Stimulated activated CD8-positive, alpha-beta memory T cell treated with anti-CD3 and anti-CD28 coated beads, Interleukin-12 subunit alpha, Interleukin-12 subunit beta, amount 100 ng/mL, for 24 hours (primary cell): ENCODE results near the gene PTPRM.

ENCODE experiments used
- DNase-seq: peaks from one replicate; pipeline ENCODE4 v3.0.0-alpha.2; 2020; ENCODE audit errors: extremely low read depth

PTPRM gene

DNA sequence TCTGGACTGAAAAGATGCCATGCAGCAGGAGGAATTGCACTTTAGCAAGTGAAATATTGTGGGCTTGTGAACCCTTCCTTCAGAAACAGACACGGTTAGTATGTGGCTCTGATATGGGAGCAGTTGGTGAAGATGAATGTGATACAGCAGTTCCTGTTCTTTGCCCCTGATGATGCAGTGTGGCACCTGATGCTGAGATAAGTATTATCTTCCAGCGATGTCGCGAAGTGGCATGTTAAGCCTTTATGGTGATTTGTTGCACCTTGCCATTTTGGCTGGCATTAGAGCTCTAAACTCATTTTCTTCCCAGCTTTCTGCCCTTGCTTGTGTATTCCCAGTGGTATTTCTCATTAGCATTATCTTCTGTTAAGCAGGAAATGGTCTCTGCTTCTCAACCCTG is 600.6 kb downstream of the PTPRM start:
- no peak for DNase-seq

DNA sequence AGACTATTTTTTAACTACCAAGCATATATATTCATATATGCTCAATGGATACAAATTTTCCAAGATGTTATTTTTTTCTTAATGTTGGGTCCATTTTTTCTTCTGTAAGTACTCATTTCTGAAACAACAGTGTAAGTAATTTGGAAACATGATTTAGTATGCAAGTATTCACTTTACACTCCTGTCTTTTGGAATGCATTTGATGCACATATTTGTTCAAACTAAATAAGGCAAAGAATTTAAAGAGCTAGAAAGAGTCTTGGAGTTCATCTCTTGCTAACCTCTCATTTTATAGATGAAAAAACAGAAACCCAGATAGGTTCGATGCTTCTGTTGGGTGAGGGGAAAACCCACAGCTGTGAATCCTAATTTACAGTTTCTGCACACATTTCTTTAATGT is 602.6 kb downstream of the PTPRM start:
- no peak for DNase-seq

GRCh38 chr18:8174771-8175170 is 607.7 kb downstream of the PTPRM start:
- DNase-seq, result no peak

GRCh38 chr18:8175501-8176061 is 608.5 kb downstream of the PTPRM start:
- no peak for DNase-seq

GRCh38 chr18:8176109-8176508 is 609.0 kb downstream of the PTPRM start:
- DNase-seq, result no peak

- no peak for DNase-seq
Observed at GRCh38 chr18:8176554-8176953, 609.4 kb downstream of the PTPRM start.

GRCh38 chr18:8177330-8178016 is 610.4 kb downstream of the PTPRM start:
- no peak for DNase-seq

- no peak for DNase-seq
Observed at GRCh38 chr18:8186413-8186812, 619.3 kb downstream of the PTPRM start.

GRCh38 chr18:8188184-8188583 is 621.1 kb downstream of the PTPRM start:
- no peak for DNase-seq

- DNase-seq, result no peak
Observed at GRCh38 chr18:8190980-8191379, 623.9 kb downstream of the PTPRM start.

DNA sequence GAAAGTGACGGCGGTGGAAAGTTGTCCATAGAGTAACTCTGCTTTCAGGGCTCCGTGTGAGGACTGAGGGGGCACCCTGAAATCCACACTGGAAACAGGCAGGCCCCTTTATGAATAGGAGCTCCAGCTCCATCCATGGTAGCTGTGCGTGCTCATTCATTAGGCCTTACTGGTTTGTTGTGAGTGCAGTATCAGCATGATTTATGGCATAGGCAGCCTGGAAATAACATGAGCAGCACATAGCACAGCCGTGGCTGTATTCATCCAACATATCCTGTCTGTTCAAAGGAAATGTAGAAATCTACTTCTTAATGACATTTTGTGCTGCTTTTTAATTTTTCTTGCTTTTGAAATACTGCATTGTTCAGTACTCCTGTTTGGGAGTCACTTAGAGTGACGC is 627.3 kb downstream of the PTPRM start:
- DNase-seq, result no peak

DNA sequence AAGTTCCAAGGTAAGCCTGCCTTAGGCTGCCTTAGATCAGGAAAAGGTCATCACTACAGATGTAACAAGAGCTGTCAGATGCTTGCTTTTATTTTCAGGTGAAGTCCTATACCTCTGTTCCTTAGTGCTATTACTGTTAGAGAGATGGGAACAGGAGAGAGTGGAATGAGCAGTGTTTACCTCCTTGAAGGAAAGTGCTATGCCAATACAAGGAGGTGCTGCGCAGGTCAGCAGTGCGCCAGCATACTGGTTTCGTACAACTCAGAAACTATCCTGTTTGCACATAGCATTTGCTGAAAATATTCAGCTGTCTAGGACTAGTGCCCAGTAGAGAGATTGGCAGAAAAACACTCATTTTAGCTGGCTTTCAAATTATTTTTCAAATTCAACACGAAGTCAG is 629.1 kb downstream of the PTPRM start:
- DNase-seq, result no peak

- DNase-seq, result no peak
Observed at GRCh38 chr18:8197499-8197898, 630.4 kb downstream of the PTPRM start.

DNA sequence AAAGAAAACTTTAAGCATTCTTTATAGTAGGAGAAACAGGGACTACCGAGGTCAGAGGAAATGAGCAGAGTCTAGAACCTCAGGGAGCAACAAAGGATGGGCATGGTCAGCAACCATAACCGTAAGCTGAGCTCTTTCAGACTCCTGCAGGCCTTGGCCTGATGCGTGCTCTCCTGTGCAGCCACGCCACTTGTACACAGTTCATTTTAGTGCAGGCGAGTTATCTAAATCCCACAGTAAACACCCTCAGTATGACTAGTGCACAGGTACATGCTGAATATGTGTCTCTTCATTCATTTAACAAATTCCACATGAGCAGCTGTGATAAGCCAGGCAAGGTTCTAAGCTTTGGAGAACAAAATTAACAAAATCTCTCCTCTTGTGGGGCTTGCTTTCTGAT is 640.9 kb downstream of the PTPRM start:
- no peak for DNase-seq

GRCh38 chr18:8208716-8209115 is 641.6 kb downstream of the PTPRM start:
- DNase-seq, result no peak

- DNase-seq, result no peak
Observed at GRCh38 chr18:8212896-8213780, 646.0 kb downstream of the PTPRM start.

GRCh38 chr18:8215741-8216140 is 648.6 kb downstream of the PTPRM start:
- DNase-seq, result no peak

GRCh38 chr18:8217051-8217564 is 650.0 kb downstream of the PTPRM start:
- DNase-seq, result no peak

DNA sequence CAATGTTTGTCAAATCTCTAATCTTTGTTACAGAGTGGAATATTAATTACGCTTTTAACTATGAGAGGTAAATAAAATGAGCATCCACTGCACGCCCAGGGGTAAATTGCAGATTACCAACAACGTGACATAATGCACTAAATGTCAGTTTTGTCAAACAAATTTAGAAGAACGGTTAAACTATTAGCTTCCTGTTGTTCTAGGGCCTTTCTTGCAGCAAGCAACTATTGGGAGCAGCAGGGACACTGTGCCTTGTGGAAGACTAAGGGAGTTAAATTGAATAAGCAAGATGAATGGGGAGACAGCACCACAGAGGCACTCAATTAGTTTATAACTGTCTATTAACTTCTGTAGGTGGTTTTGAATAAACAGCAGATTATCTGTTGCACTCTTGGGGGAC is 651.1 kb downstream of the PTPRM start:
- no peak for DNase-seq

DNA sequence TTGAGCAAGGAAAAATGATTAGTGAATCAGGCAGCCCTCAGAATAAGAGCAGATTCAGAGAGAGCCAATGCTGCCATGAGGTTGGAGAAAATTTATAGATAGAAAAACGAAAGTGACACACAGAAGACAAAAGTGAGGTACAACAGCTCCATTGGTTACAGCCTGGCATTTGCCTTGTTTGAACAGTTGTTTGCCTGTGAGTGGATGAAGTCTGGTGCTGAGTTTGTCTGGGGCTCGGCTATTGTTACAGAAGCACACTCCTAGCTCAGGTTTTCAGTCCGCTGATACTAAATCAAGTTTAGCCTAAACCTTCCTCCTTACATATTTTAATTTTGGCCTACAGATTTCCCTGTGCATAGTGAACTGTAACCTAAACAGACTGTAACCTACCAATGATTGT is 654.3 kb downstream of the PTPRM start:
- DNase-seq, result no peak

DNA sequence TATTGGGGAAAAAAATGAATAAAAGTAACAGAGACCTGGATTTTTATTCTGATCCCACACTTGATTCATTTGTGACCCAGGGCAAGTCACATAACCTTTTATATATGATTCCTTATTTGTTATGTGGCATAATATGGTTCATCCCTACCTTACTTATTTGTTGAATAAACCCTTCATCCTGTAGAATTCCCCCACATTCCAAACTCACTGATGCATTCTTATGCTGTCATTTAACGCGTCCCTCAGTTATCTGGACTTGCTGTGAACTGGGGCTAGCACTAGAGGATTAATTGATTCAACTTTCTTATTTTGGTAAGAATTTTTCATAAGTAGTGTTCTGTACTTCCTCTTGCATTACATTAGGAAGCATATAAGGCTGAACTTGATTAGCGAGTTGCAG is 657.5 kb downstream of the PTPRM start:
- DNase-seq, result no peak

GRCh38 chr18:8229040-8229439 is 661.9 kb downstream of the PTPRM start:
- DNase-seq, result no peak

DNA sequence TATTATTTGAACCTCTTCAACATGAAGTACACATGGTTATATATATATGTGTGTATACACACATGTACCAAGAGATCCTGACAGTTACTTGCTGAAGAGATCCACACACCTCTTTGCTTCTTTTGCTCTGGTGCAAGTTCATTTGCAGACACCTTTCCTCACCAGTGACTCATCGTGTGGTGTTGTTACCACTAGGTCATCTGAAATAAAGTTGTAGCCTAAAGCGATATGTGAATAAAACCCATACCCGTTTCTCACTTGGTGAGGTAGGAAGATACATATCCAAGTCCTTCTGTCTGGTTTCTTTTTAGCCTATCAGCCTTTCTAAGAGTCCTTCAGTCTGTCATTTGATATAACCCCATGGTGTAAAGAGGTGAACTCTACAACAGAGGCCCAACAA is 662.7 kb downstream of the PTPRM start:
- no peak for DNase-seq
